ENCODE results near the gene NELFE.

NELFE gene

DNA sequence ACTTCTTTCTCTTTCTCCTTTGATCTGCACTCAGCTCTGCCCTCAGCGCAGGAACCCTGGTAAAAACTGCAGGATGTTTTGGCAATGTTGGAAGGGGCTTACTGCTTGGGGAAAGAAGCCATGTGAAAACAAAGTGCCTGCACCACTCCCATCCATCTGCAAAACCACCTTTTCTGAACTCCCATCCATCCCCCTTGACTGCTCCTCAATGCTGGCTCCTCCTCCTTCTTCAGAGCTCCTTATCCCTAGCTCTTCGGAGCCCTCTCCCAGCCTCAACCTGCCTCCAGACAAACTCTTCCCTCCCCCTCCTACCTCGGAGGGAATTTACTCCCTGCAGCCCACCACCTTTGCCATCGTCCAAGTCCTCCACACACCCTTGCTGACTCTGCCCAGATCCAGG is 52.6 kb downstream of the NELFE start:
- H3K9ac ChIP-seq (ENCODE audit: low read length): no peak overlapping the region
- peaks cover 14% of the 10 kb centered on the region; the same call in 1 of the 2 replicates for H3K4me1 ChIP-seq (ENCODE audit: low read length)
- no peak overlapping the region for H2AFZ ChIP-seq (ENCODE audit: low read length)
- H3K79me2 ChIP-seq (ENCODE audit: low read length): no peaks in the 10 kb centered on the region
- H3K27ac ChIP-seq (ENCODE audit: low read length): no peak overlapping the region
- no peaks in the 10 kb centered on the region for H3K36me3 ChIP-seq (replicated peaks; ENCODE audit: insufficient read depth, low read length)
- H3K9me3 ChIP-seq (replicated peaks; ENCODE audit: insufficient read depth, low read length): no peaks in the 10 kb centered on the region
- no peaks in the 10 kb centered on the region for H4K20me1 ChIP-seq (ENCODE audit: insufficient read depth, low read length)
- no peaks in the 10 kb centered on the region for H3K27me3 ChIP-seq (replicated peaks; ENCODE audit: insufficient read depth, low read length)
- TF ChIP-seq, protein P1, sequence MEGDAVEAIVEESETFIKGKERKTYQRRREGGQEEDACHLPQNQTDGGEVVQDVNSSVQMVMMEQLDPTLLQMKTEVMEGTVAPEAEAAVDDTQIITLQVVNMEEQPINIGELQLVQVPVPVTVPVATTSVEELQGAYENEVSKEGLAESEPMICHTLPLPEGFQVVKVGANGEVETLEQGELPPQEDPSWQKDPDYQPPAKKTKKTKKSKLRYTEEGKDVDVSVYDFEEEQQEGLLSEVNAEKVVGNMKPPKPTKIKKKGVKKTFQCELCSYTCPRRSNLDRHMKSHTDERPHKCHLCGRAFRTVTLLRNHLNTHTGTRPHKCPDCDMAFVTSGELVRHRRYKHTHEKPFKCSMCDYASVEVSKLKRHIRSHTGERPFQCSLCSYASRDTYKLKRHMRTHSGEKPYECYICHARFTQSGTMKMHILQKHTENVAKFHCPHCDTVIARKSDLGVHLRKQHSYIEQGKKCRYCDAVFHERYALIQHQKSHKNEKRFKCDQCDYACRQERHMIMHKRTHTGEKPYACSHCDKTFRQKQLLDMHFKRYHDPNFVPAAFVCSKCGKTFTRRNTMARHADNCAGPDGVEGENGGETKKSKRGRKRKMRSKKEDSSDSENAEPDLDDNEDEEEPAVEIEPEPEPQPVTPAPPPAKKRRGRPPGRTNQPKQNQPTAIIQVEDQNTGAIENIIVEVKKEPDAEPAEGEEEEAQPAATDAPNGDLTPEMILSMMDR (IDR thresholded peaks at IDR 0.05; ENCODE audit: low read length): no peak
- TF ChIP-seq EZH2phosphoT487 (IDR thresholded peaks at IDR 0.05; ENCODE audit: low read length) (no peak), EZH2 (optimal IDR thresholded peaks at IDR 0.05; ENCODE audit: low read depth, low read length) (no peak)
- no peak overlapping the region for H3K4me3 ChIP-seq (ENCODE audit: low read length)
- no peaks in the 10 kb centered on the region for H3K9me2 ChIP-seq (replicated peaks; ENCODE audit: insufficient read depth, low read length)
- no peak for DNase-seq
- H3F3A ChIP-seq (ENCODE audit: insufficient read depth, low read length): peaks cover 22% of the 10 kb centered on the region
- H3K4me2 ChIP-seq (ENCODE audit: low read depth, low read length): no peak overlapping the region

DNA sequence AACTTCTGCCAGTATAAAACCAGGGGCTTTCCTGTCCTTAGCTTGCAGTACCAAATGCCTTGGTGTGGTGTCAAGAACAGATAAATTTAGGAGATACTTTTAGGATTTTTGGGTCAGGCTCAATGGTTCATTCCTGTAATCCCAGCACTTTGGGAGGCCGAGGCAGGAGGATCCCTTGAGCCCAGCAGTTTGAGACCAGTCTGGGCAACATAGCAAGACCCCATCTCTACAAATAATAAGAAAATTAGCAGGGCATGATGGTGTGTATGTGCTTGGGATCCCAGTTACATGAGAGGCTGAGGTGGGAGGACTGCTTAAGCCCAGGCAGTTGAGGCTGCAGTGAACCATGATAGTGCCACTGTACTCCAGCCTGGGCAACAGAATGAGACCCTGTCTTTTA is 53.7 kb downstream of the NELFE start:
- peaks cover 14% of the 10 kb centered on the region; the same call in 1 of the 2 replicates for H3K4me1 ChIP-seq (ENCODE audit: low read length)
- H3K9me3 ChIP-seq (replicated peaks; ENCODE audit: insufficient read depth, low read length): no peaks in the 10 kb centered on the region
- no peaks in the 10 kb centered on the region for H3K79me2 ChIP-seq (ENCODE audit: low read length)
- H3K9me2 ChIP-seq (replicated peaks; ENCODE audit: insufficient read depth, low read length): no peaks in the 10 kb centered on the region
- H3K4me2 ChIP-seq (ENCODE audit: low read depth, low read length): no peak overlapping the region
- DNase-seq: no peak
- H2AFZ ChIP-seq (ENCODE audit: low read length): no peak overlapping the region
- H3K36me3 ChIP-seq (replicated peaks; ENCODE audit: insufficient read depth, low read length): no peaks in the 10 kb centered on the region
- no peaks in the 10 kb centered on the region for H3K27me3 ChIP-seq (replicated peaks; ENCODE audit: insufficient read depth, low read length)
- H3F3A ChIP-seq (ENCODE audit: insufficient read depth, low read length): peaks cover 22% of the 10 kb centered on the region
- no peak overlapping the region for H3K9ac ChIP-seq (ENCODE audit: low read length)
- no peak overlapping the region for H3K27ac ChIP-seq (ENCODE audit: low read length)
- no peak overlapping the region for H3K4me3 ChIP-seq (ENCODE audit: low read length)
- TF ChIP-seq, protein P1 (IDR thresholded peaks at IDR 0.05; ENCODE audit: low read length): no peak
- TF ChIP-seq EZH2phosphoT487 (IDR thresholded peaks at IDR 0.05; ENCODE audit: low read length) (no peak), EZH2 (optimal IDR thresholded peaks at IDR 0.05; ENCODE audit: low read depth, low read length) (no peak)
- H4K20me1 ChIP-seq (ENCODE audit: insufficient read depth, low read length): no peaks in the 10 kb centered on the region

DNA sequence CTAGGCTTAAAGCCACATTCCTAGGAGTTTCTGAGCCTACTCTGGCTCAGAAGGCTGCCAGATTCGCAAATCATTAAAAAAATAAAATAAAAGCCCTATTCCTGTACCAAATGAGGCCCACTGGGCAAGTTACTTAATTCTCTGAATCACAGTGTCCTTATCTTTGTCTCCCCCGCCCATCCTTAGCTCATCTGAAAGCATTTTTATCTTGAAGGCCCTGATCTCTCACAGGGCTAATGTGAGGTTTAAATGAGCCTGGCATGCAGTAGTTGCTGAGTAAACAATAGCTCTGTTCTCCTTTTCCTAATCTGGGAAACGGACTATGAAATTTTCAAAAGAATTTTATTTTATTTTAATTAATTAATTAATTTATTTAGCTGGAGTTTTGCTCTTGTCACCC is 54.8 kb downstream of the NELFE start:
- Histone ChIP-seq H3K4me2 (ENCODE audit: low read depth, low read length) (no peak overlapping the region), H2AFZ (ENCODE audit: low read length) (no peak overlapping the region), H3K27me3 (replicated peaks; ENCODE audit: insufficient read depth, low read length) (no peaks in the 10 kb centered on the region), H3K9ac (ENCODE audit: low read length) (no peak overlapping the region), H3K36me3 (replicated peaks; ENCODE audit: insufficient read depth, low read length) (no peaks in the 10 kb centered on the region), H4K20me1 (ENCODE audit: insufficient read depth, low read length) (no peaks in the 10 kb centered on the region), H3F3A (ENCODE audit: insufficient read depth, low read length) (peaks cover 20% of the 10 kb centered on the region), H3K79me2 (ENCODE audit: low read length) (peaks cover 5% of the 10 kb centered on the region; the same call in 1 of the 2 replicates), H3K4me3 (ENCODE audit: low read length) (no peak overlapping the region), H3K9me2 (replicated peaks; ENCODE audit: insufficient read depth, low read length) (no peaks in the 10 kb centered on the region), H3K27ac (ENCODE audit: low read length) (no peak overlapping the region), H3K4me1 (ENCODE audit: low read length) (peaks cover 8% of the 10 kb centered on the region; the same call in 1 of the 2 replicates), H3K9me3 (replicated peaks; ENCODE audit: insufficient read depth, low read length) (no peaks in the 10 kb centered on the region)
- DNase-seq: no peak
- TF ChIP-seq EZH2phosphoT487 (IDR thresholded peaks at IDR 0.05; ENCODE audit: low read length): no peak
- TF ChIP-seq EZH2 (optimal IDR thresholded peaks at IDR 0.05; ENCODE audit: low read depth, low read length): no peak
- TF ChIP-seq, protein P1 (IDR thresholded peaks at IDR 0.05; ENCODE audit: low read length): no peak

Measured in MM.1S (cell line).